HG03025 (cell line): ENCODE results near the gene INPP5J.
"Not testable (repeated sequence)": the region's sequence is repeated elsewhere in the genome, so short reads cannot be mapped to it uniquely, and the experiment has no call there.

Experiments used
- ATAC-seq: cut with Tn5 transposase; IDR thresholded peaks from one replicate; pipeline ENCODE4 v1.9.1; 2021; ENCODE audit warnings: mild to moderate bottlenecking, moderate library complexity; ENCODE audit not compliant: unreplicated experiment, low FRiP score

INPP5J gene, protein sequence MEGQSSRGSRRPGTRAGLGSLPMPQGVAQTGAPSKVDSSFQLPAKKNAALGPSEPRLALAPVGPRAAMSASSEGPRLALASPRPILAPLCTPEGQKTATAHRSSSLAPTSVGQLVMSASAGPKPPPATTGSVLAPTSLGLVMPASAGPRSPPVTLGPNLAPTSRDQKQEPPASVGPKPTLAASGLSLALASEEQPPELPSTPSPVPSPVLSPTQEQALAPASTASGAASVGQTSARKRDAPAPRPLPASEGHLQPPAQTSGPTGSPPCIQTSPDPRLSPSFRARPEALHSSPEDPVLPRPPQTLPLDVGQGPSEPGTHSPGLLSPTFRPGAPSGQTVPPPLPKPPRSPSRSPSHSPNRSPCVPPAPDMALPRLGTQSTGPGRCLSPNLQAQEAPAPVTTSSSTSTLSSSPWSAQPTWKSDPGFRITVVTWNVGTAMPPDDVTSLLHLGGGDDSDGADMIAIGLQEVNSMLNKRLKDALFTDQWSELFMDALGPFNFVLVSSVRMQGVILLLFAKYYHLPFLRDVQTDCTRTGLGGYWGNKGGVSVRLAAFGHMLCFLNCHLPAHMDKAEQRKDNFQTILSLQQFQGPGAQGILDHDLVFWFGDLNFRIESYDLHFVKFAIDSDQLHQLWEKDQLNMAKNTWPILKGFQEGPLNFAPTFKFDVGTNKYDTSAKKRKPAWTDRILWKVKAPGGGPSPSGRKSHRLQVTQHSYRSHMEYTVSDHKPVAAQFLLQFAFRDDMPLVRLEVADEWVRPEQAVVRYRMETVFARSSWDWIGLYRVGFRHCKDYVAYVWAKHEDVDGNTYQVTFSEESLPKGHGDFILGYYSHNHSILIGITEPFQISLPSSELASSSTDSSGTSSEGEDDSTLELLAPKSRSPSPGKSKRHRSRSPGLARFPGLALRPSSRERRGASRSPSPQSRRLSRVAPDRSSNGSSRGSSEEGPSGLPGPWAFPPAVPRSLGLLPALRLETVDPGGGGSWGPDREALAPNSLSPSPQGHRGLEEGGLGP

DNA sequence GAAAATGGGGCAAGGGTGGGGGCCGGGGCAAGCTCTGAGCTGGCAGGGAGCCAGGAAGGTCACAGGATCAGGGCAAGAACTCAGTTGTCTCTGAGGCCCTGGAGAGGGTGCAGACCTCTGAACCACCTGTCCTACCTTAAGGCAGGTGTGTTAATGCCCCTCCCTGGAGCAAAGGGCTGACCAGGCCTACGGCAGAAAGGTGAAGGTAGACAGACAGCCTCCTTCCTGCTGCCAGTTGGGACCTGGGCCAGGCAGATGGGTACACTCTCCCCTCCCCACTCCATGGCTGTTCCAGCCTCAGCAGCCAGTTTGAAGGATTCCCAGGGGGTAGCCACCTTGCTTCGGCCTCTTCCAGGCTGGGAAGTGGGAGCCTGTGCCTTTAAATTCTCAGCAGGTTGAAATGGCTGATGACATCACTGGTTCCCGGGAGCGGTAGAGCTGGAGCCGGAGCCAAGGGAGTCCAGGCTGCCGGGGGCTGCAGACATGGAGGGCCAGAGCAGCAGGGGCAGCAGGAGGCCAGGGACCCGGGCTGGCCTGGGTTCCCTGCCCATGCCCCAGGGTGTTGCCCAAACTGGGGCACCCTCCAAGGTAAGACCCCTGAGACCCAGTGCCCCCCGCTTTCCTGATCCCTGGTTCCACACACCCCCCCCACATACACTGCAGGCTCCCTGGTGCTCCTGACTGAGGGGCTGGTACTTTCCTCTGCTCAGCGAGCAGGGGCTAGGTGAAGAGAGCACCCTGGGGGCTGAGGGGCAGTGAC lies at the start of gene INPP5J:
Gene INPP5J (plus strand): TSS at position 435 of the 760 bp plus-strand sequence. CDS start 49 bp downstream, at position 484.
- ATAC-seq: no peak

DNA sequence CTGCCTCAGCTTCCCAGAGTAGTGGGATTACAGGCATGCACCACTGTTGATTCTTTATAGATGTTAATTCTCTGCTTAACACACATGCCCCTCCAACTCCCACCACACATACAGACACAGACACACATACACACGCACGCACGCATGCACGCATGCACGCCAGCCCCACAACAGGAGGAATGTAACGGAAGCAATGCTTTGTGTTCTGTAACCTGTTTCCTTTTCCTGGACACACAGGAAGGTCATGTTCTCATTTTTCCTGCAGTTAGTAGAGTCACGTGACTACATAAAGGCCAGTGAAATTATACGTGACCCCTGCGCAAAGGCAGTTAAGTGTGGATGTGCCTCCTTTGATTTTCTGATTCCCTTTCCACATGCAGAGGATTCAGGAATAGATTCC lies 49.6 kb upstream of the INPP5J start:
- not testable (repeated sequence) for ATAC-seq

DNA sequence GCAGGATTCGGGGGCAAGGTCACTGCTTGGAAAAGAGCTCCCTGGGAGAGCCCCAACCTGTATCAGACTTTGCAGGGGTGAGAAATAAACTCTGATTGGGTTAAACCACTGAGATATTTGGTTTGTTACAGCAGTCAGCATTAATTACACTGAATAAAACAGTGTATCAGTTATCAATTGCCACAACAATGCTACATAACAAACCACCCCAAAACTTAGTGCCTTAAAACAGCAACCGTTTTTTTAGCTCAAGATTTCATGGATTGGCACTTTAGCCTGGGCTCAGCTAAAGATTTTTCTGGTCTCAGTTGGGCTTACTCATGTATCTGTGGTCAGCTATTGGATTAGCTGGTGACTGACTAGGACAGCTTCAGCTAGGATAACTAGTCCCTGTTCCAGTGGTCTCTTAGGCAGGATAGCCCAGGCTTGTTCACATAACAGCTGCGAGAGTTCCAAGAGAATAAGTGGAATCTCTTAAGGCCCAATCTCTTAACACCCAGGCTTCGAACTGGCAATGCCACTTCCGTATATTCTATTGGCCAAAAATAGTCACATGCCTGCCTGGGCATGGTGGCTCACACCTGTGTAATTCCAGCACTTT lies 49.1 kb upstream of the INPP5J start:
- not testable (repeated sequence) for ATAC-seq

DNA sequence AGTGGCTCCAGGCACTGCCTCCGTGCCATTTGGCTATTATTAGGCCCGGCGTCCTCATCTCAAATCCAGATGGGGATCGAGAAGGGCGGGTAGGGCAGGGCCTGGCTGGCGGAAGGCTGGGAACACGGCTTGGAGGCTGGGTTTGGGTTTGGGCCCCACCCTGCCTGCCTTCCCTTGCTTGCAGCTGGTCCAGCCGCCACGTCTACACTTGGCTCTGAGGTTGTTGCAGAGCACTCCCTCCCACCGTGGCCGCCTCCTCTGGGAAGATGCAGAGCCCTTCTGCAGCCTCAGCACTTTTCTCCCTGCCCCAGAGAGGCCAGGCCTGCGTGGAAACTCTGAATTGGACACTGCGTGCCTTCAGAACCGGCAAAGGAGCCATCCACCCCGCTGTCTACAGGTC lies 46.8 kb upstream of the INPP5J start:
- no peak for ATAC-seq

DNA sequence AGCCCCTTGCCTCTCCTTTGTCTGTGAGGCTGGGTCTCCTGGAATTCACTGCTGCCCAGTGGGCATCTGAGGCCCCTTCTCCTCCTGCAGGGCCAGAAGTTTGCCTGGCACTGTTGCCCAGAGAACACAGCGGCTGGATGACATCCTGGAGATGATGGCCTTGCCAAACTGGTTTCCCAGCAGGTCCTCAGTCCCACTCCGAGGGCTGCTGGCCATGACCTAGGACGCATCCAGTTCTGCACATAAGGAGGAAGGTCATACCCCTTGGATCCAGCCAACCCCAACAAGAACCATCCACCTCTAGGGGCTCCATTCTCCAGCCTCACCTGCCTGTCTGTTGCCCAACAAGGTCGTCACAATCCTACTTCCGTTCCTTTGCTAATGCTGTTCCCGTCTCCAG lies 45.1 kb upstream of the INPP5J start:
- ATAC-seq: no peak

DNA sequence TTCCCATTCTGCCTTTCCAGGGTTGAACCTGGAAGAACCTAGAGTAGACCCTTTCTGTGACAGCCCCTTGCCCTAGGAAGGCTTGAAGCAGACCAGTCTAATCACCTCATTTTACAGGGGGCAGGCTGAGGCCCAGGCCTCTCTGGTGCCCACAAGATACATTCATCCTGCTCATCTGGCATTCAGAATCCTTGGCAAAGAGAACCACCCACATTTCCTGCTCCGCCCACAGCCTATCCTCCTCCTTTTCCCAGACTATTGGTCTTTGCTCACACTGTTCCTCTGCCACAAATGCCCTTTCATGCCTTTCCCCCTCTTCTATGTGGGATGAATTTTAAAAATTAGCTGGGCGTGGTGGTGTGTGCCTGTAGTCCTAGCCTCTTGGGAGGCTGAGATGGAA lies 44.4 kb upstream of the INPP5J start:
- ATAC-seq: not testable (repeated sequence)

DNA sequence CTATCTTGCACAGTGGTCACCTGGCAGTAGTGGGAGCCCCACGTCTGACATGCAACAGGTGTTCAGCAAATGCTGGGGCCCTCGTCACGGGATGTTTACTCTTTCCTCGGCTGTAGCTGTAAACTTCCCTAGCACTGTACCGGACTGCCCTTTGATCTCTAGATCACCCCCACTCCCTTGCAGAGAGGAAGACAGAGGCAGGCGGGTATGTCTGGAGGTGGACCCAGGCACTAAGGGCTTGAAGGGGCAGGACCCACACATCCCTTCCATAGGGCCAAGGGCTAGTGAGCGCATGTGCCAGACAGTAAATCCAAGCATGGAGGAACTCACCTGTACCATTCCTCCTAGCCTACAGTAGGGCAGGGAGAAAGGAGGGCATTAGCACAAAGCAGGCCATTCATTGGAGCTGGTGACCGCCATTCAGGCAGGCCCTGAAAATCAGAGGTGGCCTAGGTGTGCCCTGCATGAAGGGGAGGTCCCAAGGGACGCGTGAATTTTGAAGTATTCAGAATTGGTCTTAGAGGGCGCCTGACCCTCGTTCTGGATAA lies 43.6 kb upstream of the INPP5J start:
- ATAC-seq: no peak

DNA sequence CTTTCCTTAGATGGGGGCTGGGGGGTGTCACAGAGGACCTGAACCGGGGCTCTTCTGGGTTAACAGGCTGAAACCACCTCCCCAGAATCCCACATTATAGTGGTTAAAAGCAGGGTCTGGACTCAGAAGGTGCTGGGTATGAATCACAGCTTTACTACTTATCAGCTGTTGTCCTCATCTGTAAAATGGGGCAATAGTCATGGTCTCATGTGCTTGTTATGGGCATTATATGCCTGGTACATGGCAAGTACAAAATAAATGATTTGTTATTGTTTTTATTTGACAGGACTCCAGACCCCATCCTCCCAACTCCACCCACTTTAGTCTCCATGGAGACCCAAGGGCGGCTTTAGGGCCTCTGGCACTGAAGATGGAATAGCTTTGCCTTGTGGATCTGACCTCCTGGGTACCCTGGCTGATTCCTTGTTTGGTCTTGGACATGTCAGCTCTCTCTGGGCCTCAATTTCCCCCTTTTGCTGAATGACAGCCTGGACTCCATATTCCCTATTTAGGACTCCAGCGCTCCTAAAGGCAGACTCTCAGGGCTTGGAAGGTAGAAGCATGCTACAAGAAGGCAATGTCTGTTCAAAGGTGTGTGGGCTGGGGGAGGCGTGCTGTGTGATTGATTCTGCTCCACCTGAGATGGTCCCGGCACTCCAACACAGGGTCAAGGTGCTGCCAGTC lies 42.5 kb upstream of the INPP5J start:
- ATAC-seq: no peak

DNA sequence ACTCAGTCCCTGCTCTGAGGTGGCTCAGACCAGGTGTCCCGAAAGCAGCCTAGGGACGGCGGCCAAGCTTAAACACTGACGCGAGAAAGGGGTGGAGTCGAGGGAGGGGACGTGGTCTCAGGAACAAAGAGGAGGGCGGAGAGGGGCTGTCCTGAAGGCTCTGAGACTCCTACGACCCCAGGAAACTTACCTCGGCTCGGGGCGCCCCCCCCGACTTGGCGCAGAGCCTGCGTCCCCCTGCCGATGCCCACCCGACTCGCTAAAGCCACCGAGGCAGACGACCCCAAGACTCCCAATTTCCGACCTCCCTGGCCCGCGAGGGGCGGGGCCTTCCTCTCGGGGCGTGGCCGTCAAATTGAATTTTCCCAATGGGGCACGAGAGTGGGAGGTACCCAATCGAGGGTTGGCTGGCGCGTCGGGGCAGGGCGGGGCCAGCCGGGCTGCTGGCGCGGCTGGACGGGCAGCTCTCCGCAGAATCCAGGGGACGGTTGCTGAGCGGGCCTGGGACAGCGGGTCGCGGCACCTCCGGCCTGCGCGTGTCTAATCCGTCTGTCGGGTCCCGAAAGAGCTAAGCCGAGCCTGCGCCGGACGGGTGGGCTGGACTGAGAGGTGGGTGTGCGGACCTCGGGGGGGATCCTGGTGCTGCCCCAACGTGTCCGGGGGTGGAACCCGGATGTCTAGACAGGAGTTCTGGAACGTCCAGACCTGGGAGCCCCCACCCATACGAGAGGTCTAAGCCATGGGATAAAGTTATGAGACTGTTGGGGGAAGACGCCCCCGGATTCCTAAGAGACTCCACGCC lies 41.7 kb upstream of the INPP5J start, which contains the start of gene SMTN:
Gene SMTN (plus strand): TSS at position 471 of the 802 bp plus-strand sequence. CDS start 1,941 bp downstream, outside the sequence.
- ATAC-seq: peak; percentile 58

DNA sequence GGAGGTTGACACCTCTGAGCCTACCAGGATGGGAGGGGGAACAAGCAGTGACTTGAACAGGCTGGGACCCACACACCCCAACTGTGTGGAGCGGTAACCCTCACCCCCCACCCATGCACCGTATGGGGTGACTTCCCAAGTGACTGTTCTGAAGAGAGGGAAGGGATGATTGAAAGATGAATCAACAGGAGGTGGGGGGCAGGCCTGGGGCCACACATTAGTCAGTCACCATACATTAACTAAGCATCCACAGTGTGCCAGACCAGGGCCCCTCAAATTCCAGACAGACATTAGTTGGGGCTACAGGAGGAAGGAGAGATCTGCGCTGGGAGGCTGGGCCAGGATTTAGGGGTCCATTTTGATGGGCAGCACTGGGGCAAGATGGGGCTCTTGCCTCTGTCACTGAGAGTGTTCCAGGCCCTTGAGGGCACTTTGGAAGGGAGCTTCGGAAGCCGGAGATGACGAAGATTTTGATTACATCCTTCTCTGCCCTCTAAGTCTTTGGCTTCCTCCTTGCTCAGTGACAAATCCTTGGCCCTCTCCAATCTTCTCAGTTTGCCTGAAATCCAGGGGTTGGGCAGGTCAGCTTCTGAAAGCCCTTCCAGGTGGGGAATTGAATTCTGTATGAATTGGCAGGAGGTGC lies 40.7 kb upstream of the INPP5J start:
- ATAC-seq: no peak

DNA sequence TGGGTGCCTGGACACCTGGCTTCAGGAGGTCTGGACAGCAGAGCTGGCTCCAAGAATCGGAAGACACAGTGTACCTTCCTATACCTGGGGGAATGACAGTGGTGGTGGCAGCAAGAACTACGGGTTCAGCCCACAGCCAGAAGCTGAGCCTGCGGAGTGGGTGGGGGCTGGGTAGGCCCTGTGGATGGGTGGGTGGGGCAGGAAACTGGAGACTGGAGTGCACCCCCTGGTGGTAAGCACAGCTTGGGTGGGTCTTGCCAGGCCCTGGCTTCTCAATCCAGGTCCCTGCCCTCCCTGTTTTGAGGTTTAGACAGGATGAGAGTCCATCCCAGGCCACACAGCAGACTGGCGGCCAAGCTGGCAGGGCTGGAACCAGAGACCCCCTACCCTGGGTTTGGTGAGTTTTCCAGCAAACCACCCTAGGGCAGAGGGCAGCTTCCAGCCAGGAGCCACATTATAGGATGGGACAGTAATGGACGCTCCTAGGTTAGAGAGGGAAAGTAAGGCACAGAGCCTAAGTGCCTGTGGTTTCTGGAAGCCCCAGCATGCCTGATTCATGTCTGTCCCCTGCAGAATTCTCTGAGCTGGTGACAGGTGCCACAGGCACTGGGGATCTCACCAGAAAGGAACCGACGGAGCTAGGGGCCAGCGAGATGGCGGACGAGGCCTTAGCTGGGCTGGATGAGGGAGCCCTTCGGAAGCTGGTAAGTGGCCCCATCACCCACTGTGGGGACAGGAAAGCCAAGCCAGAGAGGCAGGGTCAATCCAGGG lies 40.0 kb upstream of the INPP5J start:
- no peak for ATAC-seq

DNA sequence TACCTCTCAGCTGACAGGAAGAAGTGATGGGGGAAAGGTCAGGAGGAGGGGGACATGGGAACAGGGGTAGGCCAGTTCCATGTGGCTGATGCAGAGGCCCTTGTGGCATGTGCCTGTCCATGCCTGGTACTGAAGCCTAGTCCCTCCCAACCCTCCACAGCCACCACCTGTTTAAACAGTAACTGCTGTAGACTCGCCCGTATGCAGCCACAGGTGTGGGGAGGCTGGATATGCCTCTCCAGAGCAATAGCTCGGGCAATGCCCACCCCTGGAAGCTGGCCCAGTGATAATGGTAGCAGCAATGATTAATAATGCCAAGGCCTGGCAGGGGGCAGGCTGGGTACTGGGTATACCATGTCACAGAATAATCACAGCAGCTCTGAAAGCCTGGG lies 39.4 kb upstream of the INPP5J start:
- no peak for ATAC-seq

DNA sequence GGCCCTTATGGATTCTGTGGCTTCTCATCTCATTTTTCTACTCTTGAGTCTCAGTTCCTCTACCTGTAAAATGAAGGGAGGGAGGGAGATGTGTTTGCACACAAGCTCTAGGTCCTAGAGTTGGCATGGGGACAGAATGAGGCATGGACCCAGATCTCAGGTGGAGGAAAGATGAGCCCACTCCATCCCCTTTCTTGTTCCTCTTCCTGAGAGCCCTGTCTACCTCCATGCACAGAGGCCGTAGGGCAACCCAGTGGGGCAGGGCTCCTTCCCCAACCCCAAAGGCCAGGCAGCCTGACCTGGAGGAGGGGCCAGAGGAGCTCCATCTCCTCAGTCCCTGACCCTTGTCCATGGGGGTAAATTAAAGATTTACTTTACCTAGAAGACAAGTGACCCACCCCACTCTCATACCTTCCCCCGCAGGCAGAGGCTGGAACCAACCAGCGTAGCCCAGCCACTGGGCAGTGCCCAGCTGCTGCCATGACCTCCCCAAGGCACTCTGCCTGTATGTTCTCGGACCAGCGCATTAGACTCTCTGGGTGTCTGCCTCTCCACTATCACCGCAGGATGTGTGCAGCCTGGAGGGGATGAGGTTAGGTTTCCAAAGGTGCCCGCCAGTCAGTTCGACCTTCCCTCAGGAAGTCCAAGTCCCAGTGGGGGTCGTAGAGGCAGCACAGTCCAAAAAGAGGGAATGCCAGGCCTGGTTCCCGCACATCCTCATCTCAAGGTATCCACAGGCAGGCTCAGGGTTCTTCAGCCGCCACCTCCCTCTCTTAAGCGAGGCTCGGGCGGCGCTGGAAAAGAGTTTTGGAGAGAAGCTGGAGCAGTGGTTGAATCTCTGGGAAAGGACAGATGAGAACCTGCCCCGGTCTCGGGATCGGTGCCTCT lies 38.6 kb upstream of the INPP5J start:
- ATAC-seq: no peak

DNA sequence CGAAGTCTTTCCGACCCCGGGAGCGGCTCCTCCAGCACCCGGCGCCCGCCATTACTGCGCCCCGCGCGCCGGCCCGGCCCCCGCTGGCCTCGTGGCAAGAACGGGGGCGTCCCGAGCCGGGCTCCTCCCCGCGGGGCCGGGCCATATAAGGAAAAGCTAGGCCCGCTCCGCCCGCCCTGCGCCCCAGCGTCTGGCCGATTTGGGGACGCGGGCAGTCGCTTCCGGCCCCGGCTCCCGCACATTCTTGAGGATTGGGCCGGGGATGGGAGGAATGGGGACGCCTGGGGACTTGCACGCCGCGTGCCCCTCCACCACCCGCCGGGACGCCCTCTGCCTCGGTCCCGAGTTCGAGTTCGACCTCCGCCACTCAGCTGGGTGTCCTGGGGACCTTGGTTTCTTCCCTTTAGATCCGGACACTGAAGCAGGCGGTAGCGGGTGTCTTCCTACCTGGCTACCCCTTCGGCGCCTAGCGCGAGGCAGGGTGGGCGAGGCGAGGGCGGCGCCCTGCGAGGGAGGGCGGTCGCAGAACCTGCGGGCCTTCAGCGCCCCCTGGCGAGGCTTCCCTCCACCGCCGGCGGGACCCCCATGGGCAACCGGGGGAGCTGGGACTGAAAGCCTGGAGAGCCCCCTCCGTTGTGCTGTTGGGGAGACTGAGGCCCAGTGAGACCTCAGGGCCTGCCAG lies 37.8 kb upstream of the INPP5J start:
- ATAC-seq: no peak

DNA sequence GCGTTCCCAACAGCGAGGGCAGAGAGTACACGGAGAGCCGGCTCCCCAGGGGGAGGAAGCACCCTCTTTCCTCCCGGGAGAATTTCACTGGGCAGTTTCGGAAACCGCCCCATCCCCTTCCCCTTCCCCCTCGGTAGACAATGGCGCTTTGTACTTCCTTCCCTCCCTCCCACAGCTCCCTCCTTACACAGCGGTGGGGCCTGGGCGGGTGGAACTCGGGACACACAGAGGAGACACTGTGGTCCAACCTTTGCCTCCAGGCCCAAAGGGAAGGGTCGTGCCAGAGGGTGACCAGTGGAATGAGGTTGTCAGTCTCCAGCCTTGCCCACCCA lies 37.3 kb upstream of the INPP5J start:
- no peak for ATAC-seq

DNA sequence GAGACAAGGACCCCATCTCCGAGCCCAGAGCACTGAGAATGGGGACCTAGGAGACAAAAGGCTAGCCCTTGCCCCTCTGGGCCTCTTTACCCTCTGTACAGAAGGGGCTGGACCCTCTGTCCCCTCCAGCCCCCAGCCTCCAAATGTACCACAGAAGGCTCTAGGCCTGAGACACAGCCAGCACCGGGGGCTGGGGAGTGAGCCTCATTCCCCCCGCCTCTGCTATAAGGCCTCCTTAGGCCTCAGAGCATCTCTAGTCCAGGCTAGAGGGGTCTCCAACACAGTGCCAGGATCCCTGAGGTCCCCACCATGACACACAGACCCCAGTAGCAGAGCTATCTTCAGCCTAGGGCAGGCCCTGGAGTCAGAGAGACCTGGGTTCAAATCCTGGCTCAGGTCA lies 36.8 kb upstream of the INPP5J start:
- ATAC-seq: no peak
